HK-2 (cell line): ENCODE results near the gene STK40.

Experiments used
- DNase-seq: peaks from one replicate; pipeline ENCODE4 v3.0.0-alpha.2; 2018; ENCODE audit not compliant: unreplicated experiment

Gene STK40, protein sequence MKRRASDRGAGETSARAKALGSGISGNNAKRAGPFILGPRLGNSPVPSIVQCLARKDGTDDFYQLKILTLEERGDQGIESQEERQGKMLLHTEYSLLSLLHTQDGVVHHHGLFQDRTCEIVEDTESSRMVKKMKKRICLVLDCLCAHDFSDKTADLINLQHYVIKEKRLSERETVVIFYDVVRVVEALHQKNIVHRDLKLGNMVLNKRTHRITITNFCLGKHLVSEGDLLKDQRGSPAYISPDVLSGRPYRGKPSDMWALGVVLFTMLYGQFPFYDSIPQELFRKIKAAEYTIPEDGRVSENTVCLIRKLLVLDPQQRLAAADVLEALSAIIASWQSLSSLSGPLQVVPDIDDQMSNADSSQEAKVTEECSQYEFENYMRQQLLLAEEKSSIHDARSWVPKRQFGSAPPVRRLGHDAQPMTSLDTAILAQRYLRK

DNA sequence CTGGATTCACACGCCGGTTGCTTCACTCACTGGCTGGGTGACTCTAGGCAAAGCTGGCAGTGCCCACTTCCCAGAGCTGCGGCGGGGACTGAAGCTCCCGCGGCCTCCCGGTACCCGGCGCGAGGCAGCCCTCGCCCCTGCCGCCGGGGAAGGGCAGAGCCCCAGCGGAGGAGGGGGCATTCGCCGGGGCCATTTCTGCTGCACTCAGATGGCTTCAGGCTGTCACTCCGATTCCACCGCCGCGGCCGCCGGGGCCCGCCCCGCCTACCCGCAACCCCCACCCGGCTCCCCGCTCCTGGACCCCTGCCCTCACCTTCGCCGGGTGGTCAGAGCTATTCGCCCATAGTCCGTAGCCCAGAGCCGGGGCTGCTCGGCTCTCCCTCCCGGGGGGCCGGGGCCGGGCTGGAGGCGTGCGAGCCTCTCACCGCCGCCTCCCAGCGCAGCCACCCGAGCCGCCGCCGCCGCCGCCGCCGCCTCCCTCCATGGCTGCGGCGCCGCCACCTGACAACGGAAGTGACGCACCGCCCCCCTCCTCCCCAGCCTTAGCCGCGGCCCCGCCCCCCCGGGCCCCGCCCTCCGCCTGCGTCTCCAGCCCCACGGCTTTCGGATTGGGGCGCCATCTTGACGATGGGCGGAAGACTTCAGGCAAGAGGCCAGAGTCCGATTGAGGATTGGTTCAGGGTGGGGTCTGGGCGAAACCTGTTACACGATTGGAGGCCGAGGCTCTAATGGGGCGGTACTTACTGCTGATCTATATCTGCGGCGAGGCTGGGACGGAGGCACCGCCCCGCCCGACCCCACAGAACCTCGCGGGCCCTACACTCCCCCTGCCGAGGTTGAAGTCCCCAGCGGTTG is at the start of gene STK40:
STK40 (minus strand) TSS at position 515 of the 855 bp plus-strand sequence. CDS start 24,592 bp downstream, outside the sequence.
- DNase-seq, result peak; percentile 98

DNA sequence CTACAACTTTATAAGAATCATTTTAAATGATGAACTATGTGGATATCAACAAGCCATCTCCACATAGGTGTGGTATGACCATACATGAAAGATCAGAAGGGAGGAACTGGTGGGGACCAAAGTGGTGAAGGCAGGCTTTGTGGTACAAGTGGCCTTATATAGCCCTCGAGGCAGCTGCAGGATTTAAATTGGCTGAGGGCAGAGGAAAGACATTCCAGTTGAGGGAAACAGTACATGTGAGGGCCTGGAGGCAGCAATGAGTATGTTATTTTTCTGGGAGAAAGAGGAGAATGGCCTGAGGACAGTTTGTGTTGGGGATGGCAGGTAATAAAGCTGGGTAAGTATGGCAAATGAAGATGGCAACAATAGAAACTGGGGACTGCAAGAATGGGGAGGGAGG is 47.4 kb upstream of the STK40 start:
- no peak for DNase-seq

DNA sequence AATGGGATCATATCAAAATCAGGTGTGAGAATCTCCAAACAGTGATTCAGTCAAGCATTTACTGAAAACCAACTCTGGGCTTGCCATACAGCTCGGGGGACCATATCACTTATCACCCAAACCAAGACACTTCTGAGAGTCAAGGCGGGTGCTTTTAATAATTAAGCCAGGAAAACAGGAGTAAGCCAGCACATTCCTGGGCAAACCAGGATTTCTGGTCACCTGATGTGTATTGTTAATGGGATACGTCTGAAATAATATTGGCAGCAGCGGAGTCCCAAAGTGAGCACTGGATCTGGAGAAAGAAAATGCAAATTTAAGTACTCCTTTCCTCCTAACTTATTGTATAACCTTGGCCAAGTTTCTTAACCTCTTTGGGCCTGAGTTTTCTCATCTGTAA is 46.9 kb upstream of the STK40 start:
- peak; percentile 20 for DNase-seq

DNA sequence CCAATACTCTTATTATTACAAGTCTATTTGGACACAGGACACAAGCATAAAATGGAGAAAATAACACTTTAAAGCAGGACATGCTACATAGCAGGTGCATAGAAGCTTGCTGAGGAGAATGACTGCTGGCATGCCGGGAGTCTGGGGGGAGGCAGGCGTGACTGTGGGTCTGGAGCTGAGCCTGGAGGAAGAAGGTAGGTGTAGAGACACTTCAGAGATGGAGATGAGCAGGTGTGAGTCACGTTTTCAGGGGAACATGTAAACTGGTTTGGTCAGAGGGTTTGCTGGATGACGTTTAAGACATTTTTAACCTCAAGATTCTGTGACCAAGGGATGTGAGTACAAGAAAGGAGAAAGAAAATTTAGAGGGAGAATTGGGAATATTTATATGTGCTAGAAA is 40.1 kb upstream of the STK40 start:
- no peak for DNase-seq

DNA sequence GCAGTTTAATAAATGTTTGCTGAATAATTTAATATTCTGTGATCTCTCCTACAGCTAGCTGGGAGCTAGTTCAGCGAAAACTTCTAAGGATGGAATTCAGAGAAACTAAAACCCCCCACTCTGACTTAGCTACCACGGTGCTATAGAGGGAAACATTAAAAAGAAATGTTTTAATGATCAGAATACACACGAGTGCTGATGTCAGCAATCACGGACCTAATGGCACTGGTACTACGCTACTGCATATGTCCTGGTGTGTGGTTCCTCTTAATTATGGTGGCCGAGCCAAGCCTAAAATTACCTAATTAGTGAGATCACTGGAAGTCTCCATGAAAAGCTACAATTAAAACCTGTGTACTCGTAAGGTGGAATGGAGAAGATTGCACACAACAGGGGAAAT is 35.9 kb upstream of the STK40 start:
- no peak for DNase-seq

DNA sequence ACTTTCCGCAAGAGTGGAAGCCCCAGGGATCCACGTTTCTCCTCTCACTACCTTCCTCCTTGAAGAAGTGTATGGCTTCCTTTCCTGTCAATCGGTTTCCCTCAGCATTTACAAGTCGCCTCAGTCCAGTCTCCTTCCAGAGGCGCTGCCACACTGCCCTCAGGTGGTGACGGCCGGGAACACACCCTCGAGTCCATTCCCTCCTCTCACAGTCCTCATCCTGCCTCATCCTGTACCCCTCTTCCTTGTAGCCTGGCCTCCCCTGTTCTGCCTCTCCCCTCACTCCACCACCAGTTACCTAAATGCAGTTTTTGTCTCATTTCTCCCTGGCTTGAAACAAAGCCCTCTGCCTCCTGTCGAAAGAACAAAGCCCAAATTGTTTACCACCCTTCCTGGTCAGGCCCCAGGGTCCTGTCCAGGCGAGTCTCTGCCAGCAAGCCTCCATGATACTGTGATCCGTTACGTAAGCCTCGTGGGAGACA is 35.2 kb upstream of the STK40 start:
- peak; percentile 92 for DNase-seq

DNA sequence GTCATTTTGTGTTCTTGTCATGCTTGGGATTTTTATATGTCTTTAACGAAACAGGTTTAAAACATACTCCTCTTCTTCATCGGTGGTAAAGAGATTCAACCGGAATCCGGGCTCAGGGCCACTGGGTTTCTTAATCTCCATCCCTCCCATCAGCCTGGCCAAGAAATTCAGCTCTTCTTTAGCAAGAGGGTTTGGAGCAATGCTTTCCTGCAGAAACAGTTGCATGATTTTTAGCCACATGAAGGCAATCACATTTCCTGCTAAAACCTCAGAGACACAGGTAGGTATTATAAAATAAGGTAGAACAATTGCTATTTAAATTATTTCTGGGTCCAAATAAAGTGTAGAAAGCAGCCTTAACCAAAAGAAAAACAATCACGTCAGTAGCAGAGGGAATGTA is 34.7 kb upstream of the STK40 start:
- DNase-seq, result no peak

DNA sequence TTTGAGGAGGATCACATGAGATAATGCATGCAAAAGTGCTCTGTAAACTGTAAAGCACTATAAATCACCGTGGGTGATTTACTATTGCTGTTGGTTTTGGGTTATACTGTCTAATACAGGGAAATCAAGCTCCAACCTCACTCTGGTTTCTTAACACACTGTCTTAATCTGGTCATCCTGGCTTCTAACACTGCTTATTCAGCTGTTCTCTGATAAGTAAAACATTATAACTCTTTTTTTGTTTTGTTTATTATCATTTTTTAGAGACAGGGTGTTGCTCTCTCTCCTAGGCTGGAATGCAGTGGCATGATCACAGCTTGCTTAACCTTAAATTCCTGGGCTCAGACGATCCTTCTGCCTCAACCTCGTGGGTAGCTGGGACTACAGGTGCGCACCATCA is 33.8 kb upstream of the STK40 start:
- DNase-seq, result no peak

DNA sequence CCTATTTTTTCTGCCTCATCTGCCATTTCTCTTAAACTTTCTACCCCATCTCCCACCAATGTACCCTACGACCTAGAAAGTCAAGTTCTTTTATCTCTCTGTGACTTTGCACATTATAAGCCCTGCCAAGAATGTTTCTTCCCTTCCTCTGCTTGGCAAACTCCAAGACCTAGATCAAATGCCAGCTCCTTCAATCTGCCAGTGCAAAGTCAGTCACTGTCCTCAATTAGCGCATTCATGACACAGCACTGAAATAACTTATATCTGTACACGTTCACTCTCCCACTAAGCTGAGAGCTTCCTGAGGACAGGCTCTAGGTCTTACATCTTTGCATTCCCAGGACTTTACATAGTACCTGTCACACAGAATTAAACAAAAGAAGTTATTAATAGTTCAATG is 33.4 kb upstream of the STK40 start:
- no peak for DNase-seq

DNA sequence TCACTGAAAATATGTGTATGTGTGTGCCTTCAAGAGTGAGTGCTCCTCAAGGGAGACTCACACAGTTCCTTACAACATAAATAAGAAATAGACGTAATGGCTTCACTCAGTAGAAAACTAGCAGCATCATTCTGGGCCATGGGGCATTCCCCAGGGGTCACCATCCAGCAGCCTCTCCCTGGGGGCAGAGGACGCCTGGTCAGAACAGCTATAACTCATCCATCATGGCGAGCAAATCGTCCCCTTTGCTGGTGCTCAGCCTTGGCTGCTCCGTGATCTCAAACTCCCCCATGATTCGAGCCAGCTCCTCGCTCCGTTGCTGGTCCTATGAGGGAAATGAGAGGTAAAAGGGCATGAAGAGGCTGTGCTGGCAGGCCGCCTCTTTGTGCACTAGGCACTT is 32.2 kb upstream of the STK40 start:
- no peak for DNase-seq

DNA sequence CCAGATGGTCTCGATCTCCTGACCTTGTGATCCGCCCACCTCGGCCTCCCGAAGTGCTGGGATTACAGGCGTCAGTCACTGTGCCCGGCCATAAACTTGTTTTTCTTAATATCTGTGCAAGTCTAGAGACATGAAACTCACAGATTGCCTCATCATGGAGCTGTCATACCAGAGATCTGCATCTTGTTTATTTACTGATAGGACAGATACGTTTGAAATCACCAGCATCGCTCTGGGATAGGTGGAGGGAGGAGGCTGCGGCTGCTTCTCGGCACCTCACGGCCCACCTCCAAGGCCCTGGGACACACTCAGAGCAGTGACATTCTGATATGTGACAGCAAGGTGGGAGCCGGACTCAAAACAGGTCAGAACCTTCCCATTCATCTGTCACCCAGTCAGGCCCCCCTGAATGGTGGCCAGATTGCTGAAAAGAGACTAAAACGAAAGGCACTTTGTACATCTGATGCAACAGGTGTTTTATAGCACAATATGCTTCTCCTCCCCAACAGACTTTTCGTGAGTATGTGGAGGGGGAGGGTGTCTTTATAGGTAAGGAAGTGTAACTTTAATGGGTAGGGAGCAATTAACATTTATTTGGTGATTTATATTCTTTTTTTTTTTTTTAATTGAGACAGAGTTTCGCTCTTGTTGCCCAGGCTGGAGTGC is 30.1 kb upstream of the STK40 start:
- no peak for DNase-seq

DNA sequence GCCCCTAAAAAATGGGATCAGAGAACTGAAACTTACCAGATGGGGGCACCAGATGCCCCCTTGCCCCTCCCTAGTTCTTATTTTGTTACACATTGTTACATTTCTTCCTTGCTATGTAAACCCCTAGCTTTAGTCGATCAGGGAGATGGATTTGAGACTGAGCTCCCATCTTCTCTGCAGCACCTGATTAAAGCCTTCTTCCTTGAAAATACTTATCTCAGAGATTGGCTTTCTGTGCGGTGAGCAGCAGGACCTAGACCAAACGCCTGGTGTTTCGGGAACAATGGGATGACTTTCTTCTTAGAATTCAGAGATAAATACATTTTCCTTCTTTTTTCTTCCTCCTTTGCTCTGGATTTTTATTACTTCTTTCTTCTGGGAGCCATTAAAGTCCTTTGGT is 28.7 kb upstream of the STK40 start:
- no peak for DNase-seq

DNA sequence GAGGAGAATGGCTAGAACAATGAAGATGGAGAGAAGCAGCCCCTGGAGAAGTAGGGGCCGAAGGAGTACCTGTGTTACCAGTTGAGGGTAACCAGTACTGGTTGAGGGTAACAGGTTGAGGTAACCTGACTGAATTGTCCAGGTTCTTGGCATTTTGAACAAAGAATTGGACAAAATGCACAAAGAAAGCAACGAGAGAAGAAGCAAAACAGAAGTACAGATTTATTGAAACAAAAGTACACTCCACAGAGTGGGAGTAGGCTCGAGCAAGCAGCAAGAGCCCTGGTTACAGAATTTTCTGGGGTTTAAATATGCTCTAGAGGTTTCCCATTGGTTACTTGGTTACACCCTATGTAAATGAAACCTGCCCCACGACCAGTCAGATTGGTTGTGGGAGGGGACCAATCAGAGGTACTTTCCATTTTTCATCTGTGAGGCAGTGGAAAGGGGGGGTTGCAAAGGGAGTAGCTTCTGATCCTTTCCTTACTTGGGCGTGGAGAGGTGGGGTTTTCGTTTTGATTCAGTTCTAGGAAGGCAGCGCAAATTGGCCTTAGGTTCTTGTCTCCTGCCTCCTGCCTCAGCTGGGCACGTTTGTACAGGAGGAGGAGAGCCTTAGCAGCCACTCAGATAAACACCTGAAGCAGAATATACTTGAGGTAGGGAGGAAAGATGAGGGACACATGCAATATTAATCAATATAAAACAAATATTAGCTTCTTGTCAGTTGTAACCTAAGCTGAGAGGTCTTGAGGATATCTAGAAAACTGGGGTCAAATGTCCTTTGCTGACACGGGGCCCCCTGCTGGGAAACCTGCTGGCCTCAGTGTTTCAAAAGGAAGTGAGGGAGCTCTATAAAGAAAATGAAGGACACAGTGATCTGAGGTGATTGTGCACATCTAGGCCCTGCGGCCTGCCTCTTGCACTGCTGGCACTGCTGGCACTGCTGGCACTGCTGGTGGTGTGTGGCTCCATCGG is 26.2 kb upstream of the STK40 start:
- DNase-seq, result no peak

DNA sequence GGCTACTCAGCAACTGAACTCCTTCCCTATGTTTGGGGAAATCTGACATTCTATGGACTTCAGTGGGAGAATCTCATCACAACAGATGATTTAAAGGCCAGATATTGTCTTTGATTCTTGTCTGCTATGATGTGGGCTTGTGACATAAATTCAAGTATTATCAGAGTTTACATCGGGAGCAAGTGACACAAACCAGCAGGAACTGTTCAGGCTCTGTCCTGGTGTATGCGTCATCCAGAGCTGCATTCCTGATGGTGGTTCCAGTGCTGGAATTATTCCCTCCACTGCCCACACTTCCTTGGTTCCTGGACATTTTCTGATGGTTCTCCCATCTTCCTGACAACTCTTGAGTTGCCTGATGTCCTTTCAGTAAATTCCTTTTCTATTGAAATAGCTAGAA is 22.8 kb upstream of the STK40 start:
- peak; percentile 41 for DNase-seq

DNA sequence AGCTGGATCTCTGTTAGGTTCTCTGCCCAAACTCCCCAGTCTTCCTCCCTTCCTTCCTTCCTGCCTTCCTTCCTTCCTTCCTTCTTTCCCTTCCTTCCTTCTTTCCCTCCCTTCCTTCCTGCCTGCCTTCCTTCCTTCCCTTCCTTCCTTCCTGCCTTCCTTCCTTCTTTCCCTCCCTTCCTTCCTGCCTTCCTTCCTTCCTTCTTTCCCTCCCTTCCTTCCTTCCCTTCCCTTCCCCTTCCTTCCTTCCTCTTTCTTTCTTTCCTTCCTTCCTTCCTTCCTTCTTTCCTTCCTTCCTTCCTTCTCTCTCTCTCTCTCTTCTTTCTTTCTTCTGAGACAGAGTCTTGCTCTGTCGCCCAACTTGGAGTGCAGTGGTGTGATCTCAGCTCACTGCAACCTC is 20.7 kb upstream of the STK40 start:
- no peak for DNase-seq

DNA sequence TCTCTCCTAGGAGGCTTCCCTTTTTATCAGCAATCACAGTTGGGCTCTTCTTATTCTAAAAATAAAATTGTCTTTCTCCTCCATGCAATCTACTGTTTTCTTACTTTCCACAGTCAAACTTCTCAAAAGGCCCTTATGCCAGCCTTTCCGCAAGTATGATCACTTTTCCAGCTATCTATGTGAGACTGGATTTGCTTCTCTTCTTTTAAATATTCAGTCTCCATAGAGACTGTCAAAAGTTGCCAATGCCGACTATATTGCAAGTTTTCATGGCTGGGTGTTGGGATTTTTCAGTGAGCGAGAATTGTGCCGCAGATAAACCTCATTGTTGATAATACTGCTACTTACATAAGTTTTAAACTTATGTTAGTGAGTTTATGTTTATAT is 16.8 kb upstream of the STK40 start:
- no peak for DNase-seq

DNA sequence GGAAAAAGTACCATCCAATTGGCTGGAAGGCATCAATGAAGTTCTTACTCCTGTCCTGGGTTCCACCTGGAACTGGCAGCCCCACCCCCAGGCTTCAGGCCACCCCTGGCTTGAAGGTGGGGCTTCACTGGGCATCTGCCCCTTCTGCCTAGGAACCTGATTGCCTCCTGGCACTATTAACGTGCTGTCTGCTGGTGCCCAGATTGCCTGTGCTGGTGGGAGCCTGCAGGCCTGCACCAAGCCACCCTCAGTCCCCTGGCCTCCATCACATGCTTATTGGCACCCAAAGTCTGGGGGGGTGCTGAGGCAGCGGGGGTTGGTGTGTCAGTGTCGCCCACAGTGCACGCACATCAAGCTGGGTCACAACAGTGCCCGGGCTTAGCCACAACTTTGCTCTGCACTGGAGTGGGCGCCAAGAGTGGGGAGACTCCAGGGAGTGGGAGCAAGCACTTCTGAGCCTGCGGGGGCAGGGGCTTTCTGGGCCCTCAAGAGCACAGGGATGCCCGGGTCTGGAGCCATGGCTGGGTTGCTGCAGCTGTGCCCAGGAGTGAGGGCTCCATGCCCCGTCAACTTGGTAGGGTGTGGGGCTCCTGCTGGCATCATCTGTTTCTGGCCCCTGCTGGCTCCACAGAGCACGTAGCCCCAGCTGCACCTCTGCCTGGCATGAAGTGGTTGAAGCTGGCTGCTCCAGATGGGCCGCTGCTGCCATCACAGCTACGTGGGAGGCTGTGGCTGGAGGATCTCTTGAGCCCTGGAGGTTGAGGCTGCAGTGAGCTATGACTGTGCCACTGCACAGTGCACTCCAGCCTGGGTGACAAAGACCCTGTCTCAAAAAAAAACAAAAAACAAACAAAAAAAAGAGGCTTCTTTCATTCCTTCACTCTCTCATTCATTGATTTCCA is 16.1 kb upstream of the STK40 start:
- DNase-seq, result no peak

DNA sequence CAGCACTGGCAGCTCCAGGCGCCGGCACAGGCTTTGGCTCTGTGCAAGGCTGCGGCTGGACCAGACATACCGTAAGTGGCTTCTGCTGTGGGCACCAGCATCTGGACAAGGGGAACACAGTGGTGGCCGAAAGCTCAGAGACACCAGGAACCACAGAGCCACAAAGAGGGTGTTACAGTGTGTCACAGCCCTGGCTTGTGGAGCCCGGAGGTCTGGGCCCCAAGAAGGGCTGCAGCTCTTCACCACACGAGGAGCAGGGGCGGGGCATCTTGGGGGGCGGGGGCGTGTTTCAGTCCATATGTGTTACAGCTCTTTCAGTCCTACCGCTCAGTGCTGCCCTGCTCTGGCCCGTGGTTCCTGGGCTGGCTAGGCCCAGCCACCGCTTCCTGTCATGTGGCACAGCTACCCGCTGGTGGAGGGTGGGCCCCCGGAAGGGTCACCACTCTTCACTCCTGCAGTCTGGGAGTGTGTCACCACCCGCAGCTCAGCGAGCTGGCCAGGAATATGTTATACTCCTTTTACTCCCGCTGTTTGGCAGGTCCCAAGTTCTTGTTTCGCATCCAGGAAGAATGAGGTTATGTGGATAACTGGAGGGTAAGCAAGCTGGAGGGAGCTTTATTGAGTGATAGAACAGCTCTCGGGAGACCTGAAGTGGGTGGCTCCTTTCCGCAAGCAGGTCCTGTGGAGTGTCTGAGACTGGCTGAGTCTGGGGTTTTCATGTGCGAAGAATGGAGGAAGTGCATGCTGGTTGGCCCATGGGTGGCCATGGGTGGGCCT is 15.3 kb upstream of the STK40 start:
- peak; percentile 6 for DNase-seq

DNA sequence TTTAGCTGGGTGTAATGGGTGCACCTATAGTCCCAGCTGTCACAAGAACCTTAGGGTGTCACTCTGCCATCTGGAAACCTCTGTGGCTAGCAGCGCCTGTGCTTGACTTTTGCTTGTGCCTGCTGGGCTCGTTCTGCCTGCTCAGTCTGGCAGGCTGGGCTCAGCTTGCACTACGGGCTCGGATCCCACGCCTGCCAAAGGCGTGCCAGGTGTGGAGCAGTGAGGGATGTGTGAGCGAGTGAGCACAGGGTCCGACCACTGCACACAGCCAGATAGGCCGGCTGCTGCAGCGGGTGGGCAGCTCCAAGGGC is 14.7 kb upstream of the STK40 start:
- no peak for DNase-seq
